Measurements from ENCODE around the gene SKA3.

GRCh38 chr13:21221268-21221667 is 44.9 kb upstream of the SKA3 start:
- no peak for TF ChIP-seq POLR2A (IDR thresholded peaks at IDR 0.05)
- no peak for TF ChIP-seq CTCF (IDR thresholded peaks at IDR 0.05)

Measured in heart left ventricle (tissue), 13 donors.